AG09319 (cell line): ENCODE data around the gene NFATC4.
"Not testable (repeated sequence)": the region's sequence is repeated elsewhere in the genome, so short reads cannot be mapped to it uniquely, and the experiment has no call there.

Experiments
- DNase-seq: peaks from one replicate; pipeline ENCODE4 v3.0.0-alpha.2; 2010; ENCODE audit warnings: low read depth; ENCODE audit errors: extremely low read depth
- TF ChIP-seq, protein P1 (sequence below): IDR thresholded peaks from 2 replicates; pipeline ENCODE4 v1.5.1; 2011; ENCODE audit warnings: low read depth, mild to moderate bottlenecking, inconsistent platforms, low read length, moderate library complexity

NFATC4 gene

DNA sequence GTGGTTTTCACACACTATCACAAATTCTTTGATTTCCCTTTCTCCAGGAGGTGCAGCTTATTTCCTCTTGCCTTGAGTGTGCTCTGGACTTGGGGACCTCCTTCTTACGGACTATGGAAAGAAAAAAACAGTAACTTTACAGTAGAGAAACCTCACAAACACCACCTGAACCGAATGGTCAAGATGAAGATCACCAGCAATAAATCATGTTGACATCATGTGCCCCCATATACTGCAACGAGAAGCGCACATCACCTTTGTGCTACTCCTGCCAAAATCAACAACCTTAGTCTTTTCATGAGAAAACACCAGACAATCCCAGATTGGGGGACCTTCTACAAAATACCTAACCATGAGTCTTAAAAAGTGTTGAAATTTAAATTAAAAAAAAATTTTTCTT, 17.5 kb downstream of the NFATC4 start:
- TF ChIP-seq, protein P1, sequence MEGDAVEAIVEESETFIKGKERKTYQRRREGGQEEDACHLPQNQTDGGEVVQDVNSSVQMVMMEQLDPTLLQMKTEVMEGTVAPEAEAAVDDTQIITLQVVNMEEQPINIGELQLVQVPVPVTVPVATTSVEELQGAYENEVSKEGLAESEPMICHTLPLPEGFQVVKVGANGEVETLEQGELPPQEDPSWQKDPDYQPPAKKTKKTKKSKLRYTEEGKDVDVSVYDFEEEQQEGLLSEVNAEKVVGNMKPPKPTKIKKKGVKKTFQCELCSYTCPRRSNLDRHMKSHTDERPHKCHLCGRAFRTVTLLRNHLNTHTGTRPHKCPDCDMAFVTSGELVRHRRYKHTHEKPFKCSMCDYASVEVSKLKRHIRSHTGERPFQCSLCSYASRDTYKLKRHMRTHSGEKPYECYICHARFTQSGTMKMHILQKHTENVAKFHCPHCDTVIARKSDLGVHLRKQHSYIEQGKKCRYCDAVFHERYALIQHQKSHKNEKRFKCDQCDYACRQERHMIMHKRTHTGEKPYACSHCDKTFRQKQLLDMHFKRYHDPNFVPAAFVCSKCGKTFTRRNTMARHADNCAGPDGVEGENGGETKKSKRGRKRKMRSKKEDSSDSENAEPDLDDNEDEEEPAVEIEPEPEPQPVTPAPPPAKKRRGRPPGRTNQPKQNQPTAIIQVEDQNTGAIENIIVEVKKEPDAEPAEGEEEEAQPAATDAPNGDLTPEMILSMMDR: no peak
- DNase-seq: no peak

DNA sequence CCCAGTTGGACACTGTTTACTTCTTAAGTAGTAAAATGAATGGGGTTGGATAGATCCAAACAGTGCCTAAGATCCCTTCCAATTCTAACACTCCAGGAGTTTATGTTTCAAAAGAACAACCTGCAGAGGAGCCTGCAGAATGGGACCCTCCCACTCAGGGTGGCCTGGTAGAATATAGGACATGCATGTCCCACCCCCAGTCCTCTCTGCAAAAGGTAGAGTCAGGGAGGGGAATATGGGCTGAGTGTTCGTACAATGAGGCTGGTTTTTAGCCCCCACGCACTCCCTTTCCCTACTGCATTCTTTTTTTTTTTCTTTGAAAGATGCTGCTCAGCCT, 19.0 kb downstream of the NFATC4 start:
- TF ChIP-seq, protein P1: no peak
- DNase-seq: no peak

DNA sequence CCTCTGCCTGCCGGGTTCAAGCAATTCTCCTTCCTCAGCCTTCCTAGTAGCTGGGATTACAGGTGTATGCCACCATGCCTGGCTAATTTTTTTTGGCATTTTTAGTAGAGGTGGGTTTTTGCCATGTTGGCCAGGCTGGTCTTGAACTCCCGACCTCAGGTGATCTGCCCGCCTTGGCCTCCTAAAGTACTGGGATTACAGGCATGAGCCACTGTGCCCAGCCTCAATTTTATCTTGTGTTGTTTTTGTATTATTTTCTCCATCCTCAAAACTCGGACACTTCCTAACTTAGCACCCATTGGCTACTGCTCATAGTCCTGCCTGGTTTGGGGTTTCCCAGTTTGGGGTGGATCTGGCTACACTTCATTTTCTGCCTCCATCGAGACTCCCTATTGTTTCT, 19.6 kb downstream of the NFATC4 start:
- not testable (repeated sequence) for DNase-seq

DNA sequence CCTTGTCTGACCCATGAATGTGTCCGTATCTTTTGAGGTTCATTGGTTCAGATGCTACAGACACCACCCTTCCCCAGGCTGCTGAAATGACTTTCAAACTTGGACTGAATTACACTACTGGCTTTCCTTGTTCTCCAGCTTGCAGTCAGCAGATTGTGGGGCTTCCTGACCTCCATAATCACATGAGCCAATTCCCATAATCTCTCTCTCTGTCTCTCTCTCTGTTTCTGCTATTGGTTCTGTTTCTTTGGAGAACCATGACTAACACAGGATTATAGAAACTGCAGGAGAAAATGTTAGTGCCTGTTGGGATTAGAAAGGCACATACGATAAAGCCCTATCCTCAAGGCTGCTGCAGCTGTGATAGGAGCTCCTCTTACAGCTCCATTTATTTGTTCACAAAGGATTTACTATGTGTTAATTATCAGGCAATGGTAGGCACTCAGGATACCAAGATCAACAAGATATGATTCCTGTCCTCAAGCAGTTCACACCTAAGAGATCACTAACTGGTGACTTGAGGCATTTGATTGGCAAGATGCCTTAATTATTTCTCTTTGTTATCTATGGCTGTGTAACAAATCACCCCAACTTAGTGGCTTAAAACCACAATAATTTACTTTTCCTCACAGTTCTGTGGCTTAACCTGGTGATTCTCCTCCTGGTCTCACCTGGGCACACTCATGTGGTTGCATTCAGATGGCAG, 20.6 kb downstream of the NFATC4 start:
- DNase-seq: no peak
- TF ChIP-seq, protein P1: no peak

DNA sequence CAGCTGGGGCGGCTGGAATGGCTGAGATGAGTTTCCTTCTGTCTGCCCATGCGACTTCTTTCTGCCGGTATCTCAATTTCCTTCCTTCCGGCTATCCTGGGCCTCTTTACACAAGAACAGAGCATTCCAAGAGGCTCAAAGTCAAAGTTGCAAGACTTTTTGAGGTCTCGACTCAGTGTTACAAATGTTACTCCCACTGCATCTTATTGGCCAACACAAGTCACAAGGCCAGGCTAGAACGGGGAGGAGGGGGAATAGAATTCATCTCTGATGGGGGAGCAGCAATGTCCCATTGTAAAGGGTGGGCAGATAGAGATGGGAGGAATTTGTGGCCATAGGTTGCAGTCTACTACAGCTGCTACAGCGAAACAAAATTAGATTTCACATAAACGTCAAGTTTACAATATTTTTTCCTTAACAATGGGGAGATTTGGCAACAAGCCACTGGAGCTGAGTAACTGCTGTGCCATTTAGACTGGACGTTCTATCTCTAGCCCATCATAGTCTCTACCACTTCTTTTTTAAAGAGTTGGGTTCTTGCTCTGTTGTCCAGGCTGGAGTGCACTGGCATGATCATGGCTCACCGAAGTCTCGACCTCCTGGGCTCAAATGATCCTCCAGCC, 21.4 kb downstream of the NFATC4 start:
- no peak for DNase-seq
- TF ChIP-seq, protein P1: no peak

DNA sequence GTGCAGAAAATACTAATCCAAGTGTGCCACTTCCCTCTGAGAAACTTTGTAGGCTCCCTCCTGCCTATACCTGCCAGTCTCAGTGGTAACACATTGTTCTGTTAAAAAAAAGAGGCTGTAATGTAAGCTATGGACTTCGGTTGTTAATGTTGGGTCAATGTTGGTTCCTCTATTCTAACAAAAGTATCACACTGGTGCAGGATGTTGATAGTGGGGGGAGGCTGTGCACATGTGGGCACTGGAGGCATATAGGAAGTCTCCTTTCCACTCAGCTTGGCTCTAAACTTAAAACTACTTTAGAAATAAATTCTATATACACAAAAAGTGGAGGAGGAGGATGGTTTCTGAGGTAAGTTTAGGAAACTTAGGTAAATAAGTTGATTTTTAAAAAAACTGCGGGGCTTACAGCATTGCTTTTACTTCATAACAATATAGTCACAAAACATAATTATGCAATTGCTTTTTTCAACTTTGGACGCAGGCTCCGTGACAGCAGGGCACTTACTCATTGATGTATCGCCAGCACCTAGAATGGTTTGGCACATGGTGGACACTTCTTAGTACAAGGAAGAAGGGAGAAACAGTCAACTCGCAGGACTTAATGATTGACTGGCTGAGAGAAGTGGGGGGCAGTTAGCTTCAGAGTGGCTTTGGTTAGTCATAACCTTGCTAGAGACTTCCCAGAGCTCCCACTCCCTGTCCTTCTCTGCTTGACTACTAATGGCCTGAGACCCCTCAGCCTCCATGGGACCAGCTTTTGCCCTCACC, 22.9 kb downstream of the NFATC4 start:
- TF ChIP-seq, protein P1: no peak

DNA sequence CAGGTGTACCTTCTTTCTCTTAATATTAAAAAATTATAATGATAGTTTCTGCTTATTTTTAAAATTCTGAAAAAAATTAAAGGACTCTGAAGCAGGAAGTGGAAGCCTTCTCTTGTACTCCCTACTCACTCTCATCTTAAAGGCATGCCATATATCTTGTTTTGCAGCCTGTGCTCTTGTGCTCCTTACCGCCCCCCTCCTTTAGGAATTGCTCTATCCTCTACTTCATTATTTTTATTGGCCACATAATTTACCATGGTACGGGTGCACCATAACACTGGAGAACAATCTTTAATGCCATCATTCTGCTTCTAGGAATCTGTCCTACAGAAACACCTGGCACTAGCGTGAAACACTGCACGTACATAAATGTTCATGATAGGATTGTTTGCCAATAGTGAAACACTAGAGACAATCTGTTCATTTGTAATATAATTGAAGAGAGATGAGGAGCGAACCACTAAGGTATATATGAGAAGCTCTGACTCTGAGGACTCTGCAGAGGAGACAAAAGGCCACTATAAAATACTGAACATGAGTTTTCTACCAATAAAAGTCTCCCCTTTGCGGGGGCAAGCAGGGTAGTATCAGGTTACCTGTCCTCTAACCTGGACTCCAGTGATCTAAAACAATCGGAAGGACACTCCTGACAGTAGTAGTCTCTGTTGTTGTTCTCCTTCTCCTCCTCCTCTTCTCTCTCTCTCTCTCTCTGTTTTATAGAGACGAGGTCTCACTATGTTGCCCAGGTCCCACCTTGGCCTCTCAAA, 24.5 kb downstream of the NFATC4 start:
- DNase-seq: no peak

More for the DNA sequence above, 22.9 kb downstream of the NFATC4 start:
- no peak for DNase-seq

More for the DNA sequence above, 24.5 kb downstream of the NFATC4 start:
- TF ChIP-seq, protein P1: no peak
